MCF 10A (cell line): ENCODE results near the gene ITGB1BP1. TPM values are rescaled to one million over a fixed set of nuclear protein-coding genes. Genes with fewer than 3 reads are reported as not detected.

Experiments
- BruUV-seq: library from RNA; stranded (reverse); fragments of 400-500 nt; replicated peaks from 2 replicates; lab custom pipeline; 2021; lab: Mats Ljungman, UMichigan
- CTCF ChIA-PET: fragments of 300-600 bp; sonication (Branson Sonifier 250); formaldehyde crosslinking; extraction: SDS; loops from one replicate; lab custom pipeline; 2021; ENCODE audit warnings: antibody characterized with exemption, inconsistent platforms; lab: Yijun Ruan, JAX
- POLR2A ChIA-PET: fragments of 300-600, 350-650 bp; sonication (Branson Sonifier 250); formaldehyde crosslinking; extraction: SDS; loops from one replicate; lab custom pipeline; 2020; ENCODE audit warnings: antibody characterized with exemption, inconsistent platforms; lab: Yijun Ruan, JAX
- DNase-seq: peaks from one replicate; pipeline ENCODE4 v3.0.0-alpha.2; 2018; ENCODE audit not compliant: unreplicated experiment
- H3K27ac Mint-ChIP-seq: one replicate; pipeline ENCODE4 v1.8.0; 2022; ENCODE audit warnings: mild to moderate bottlenecking, low read depth, mixed read lengths; ENCODE audit not compliant: unreplicated experiment
- H3K27me3 Mint-ChIP-seq: one replicate; pipeline ENCODE4 v1.8.0; 2022; ENCODE audit warnings: mixed read lengths; ENCODE audit not compliant: insufficient read depth, unreplicated experiment
- H3K36me3 Mint-ChIP-seq: one replicate; pipeline ENCODE4 v1.8.0; 2022; ENCODE audit warnings: mild to moderate bottlenecking, moderate library complexity, mixed read lengths; ENCODE audit not compliant: insufficient read depth, unreplicated experiment
- H3K4me1 Mint-ChIP-seq: one replicate; pipeline ENCODE4 v1.8.0; 2022; ENCODE audit warnings: mixed read lengths; ENCODE audit not compliant: insufficient read depth, unreplicated experiment
- H3K4me3 Mint-ChIP-seq: one replicate; pipeline ENCODE4 v1.8.0; 2022; ENCODE audit warnings: mild to moderate bottlenecking, moderate library complexity, mixed read lengths; ENCODE audit not compliant: unreplicated experiment
- H3K9me3 Mint-ChIP-seq: one replicate; pipeline ENCODE4 v1.8.0; 2022; ENCODE audit warnings: mixed read lengths; ENCODE audit not compliant: unreplicated experiment
- CTCF ChIP-seq: fragments of 200-600 bp; IDR thresholded peaks from one replicate; pipeline ENCODE4 v1.8.0; 2022; ENCODE audit warnings: antibody characterized with exemption, mild to moderate bottlenecking; ENCODE audit not compliant: unreplicated experiment
- intact Hi-C: fragments of 100-400 bp; cut with micrococcal nuclease; formaldehyde crosslinking; loops from 2 replicates; pipeline ENCODE4 v1.14.1; 2022
- total RNA-seq: library from RNA; stranded (reverse); gene quantifications from 2 replicates; pipeline ENCODE4 v1.2.3, GENCODE V29; 2022

ITGB1BP1 gene
- total RNA-seq, 1 experiment from 2014 or later: 125 TPM

- BruUV-seq: no TSS peak
- intact Hi-C loops: no loop called here
These were observed 50.3 kb downstream of the ITGB1BP1 start for GRCh38 chr2:9373047-9373446.

DNA sequence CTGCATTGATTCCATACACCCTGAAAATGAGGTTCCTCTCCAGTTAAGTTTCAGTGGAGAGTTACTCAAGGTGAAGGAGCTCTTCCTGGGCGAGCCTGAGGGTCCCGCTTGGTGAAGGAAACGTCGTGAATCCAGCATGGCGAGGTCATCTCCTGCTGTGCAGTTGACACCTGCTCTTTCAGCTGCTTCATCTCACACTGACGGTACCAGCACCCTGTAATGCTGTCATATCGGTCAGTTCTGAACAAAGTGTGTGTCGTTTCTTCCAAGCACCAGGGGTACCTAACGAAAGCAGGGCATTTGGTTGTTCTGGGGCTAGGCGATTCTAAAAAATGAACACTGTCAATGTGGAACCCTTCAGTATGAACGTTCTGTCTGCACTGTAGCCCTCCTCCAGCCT is 52.6 kb downstream of the ITGB1BP1 start:
- POLR2A ChIA-PET: interaction anchor here (0.9 to 1.9 kb wide), 2 partner anchors 11 to 12 kb away, joined by 3 to 6 read pairs; no protein-coding TSS in a partner anchor

More at GRCh38 chr2:9373047-9373446, 50.3 kb downstream of the ITGB1BP1 start:
- H3K4me3 Mint-ChIP-seq: no peak overlapping the region
- no peak overlapping the region for H3K27ac Mint-ChIP-seq
- no peak for TF ChIP-seq CTCF
- peaks cover 4% of the 10 kb centered on the region for H3K4me1 Mint-ChIP-seq
- CTCF ChIA-PET: interaction anchor here (1.5 kb wide), 1 partner anchor 13 kb away, joined by 3 read pairs; no protein-coding TSS in a partner anchor
- DNase-seq: no peak
- H3K36me3 Mint-ChIP-seq: peaks cover 77% of the 10 kb centered on the region
- H3K27me3 Mint-ChIP-seq: no peaks in the 10 kb centered on the region
- POLR2A ChIA-PET: no interaction called here
- no peaks in the 10 kb centered on the region for H3K9me3 Mint-ChIP-seq

DNA sequence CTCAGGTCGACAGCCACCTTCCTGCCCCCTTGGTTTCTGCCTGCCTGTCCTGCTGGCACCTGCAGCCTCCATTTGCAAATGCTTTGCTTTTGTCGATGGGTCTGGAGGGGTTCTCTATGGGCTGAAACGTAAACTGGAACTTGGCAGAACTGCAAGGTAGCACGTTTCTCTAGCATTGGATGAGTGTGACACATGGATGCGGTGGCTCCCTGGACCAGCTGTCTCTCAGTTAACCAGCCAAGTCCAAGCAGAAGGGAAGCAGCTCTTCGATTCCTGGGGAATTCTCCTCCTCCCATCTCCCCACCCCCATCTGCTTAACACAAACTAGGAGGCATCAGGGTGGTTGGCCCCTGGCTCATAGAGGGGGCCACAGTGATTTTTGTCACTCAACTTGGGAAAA is 57.3 kb downstream of the ITGB1BP1 start:
- ChIA-PET CTCF (no interaction called here), POLR2A (interaction anchor here (0.9 to 1.7 kb wide), 2 partner anchors 10 to 24 kb away, joined by 3 to 5 read pairs; no protein-coding TSS in a partner anchor)
- no TSS peak for BruUV-seq
- Mint-ChIP-seq H3K9me3 (no peaks in the 10 kb centered on the region), H3K27ac (peak overlapping the region; percentile 54), H3K4me1 (peaks cover under 1% of the 10 kb centered on the region), H3K27me3 (no peaks in the 10 kb centered on the region), H3K4me3 (no peak overlapping the region), H3K36me3 (peaks cover 98% of the 10 kb centered on the region)
- TF ChIP-seq CTCF: no peak
- DNase-seq: no peak
- intact Hi-C loops: no loop called here

More for the DNA sequence above, 52.6 kb downstream of the ITGB1BP1 start:
- CTCF ChIA-PET: interaction anchor here (0.6 to 1.7 kb wide), 9 partner anchors 11 to 227 kb away, joined by 3 to 7 read pairs (median 3); no protein-coding TSS in a partner anchor
- no peak for TF ChIP-seq CTCF
- intact Hi-C loops: no loop called here
- no peak overlapping the region for H3K4me3 Mint-ChIP-seq
- peaks cover 85% of the 10 kb centered on the region for H3K36me3 Mint-ChIP-seq
- BruUV-seq: no TSS peak
- H3K9me3 Mint-ChIP-seq: no peaks in the 10 kb centered on the region
- peaks cover 4% of the 10 kb centered on the region for H3K4me1 Mint-ChIP-seq
- peak overlapping the region; percentile 31 for H3K27ac Mint-ChIP-seq
- no peaks in the 10 kb centered on the region for H3K27me3 Mint-ChIP-seq
- DNase-seq: no peak

- no peak for DNase-seq
- H3K36me3 Mint-ChIP-seq: peaks cover 98% of the 10 kb centered on the region
- no TSS peak for BruUV-seq
These were observed 57.8 kb downstream of the ITGB1BP1 start for GRCh38 chr2:9365498-9366019.

More at GRCh38 chr2:9365498-9366019, 57.8 kb downstream of the ITGB1BP1 start:
- H3K27me3 Mint-ChIP-seq: no peaks in the 10 kb centered on the region
- H3K27ac Mint-ChIP-seq: peak overlapping the region; percentile 54
- POLR2A ChIA-PET: interaction anchor here (1.7 kb wide), 1 partner anchor 24 kb away, joined by 5 read pairs; no protein-coding TSS in a partner anchor
- no peak for TF ChIP-seq CTCF
- H3K4me1 Mint-ChIP-seq: no peaks in the 10 kb centered on the region
- no peak overlapping the region for H3K4me3 Mint-ChIP-seq
- intact Hi-C loops: no loop called here
- CTCF ChIA-PET: interaction anchor here (0.5 to 0.6 kb wide), 2 partner anchors 39 to 91 kb away, joined by 3 read pairs; no protein-coding TSS in a partner anchor
- H3K9me3 Mint-ChIP-seq: no peaks in the 10 kb centered on the region
